ENCODE data around the gene EEFSEC. TPM values are rescaled to one million over a fixed set of nuclear protein-coding genes. Genes with fewer than 3 reads are reported as not detected.
"Not testable (repeated sequence)": the region's sequence is repeated elsewhere in the genome, so short reads cannot be mapped to it uniquely, and the experiment has no call there.

The EEFSEC gene
- total RNA-seq, 1 donor from 2014 or later: 19.3 TPM

DNA sequence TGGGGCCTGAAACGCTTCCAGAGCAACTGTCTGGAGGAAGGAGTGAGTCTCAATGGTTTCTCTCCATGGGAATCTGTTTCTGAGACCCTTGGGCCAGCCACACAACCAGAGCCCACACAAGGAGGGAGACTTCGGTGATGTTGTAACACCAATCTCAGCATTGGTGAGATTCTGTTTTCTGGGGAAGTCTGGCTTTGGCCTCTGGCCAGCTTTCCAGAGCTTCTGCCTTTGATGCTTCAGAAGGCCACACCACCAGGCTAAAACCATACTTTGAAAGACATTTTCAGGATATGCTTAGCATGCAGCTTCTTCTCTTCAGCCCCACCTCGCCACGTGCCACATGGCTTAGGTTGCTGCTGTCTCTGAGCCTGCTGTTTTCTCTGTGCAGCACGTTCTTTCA, 3.6 kb upstream of the EEFSEC start:
- intact Hi-C loops (cut with DNase I): no loop called here
- DNase-seq (ENCODE audit: low spot score): no peak

- intact Hi-C loops (cut with DNase I): loop anchor here (2.0 kb wide), 1 partner anchor 29 kb away; the partner anchor contains the start of gene RUVBL1
- DNase-seq (ENCODE audit: low spot score): no peak
Measured at GRCh38 chr3:128151758-128152274, 1.5 kb upstream of the EEFSEC start.

DNA sequence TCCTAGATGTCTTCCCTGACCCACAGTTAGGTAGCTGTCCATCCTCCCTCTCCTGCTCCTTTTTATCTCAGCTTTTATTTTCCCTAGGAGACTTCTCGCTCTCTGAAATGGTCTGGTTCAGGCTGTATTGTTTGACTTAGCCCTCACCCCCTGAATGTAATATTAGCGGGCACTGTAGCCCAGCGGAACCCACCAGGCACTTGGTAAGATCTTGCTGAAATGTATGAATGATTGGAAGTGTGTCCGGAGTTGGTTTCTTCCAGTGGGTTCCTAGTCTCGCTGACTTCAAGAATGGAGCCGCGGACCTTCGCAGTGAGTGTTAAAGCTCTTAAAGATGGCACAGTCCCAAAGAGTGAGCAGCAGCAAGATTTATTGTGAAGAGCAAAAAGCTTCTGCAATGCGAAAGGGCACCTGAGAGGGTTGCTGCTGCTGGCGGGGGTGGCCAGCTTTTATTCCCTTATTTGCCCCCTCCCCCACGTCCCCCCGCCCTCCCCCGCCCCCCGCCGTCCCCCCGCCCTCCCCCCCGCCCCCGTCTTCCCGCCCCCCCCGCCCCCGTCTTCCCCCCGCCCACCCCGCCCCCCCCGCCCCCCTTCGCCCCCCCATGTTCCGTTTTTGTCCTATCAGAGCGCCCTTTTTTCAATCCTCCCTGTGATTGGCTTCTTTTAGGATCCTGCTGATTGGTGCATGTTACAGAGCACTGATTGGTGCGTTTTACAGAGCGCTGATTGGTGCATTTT, 694 bp upstream of the EEFSEC start:
- no peak for DNase-seq (ENCODE audit: low spot score)
- intact Hi-C loops (cut with DNase I): loop anchor here (2.0 kb wide), 1 partner anchor 30 kb away; the partner anchor contains the start of gene RUVBL1

GRCh38 chr3:128154354-128154753, 1.1 kb downstream of the EEFSEC start:
- intact Hi-C loops (cut with DNase I); DNase-seq (ENCODE audit: low spot score): not testable (repeated sequence)

- DNase-seq (ENCODE audit: low spot score): no peak
- intact Hi-C loops (cut with DNase I): no loop called here
Measured at GRCh38 chr3:128155616-128156360, 2.5 kb downstream of the EEFSEC start.

DNA sequence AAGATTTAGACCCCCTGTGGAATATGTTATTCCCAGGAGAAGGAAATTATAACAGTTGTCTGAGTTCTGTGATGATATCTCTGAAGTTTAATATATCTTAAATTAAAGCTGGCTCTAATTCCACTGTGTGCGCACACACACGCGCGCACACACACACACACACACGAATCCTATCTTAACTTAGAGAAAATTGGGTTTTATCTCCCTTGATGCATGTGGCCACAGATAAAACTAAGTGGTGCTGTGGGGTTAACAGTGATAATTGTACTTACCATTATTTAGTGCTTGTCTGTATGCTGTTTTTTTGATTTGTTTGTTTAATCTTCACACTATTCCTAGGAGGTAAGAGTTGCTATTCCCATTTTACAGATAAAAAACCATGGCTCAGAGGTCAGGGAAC, 7.4 kb downstream of the EEFSEC start:
- no peak for DNase-seq (ENCODE audit: low spot score)
- intact Hi-C loops (cut with DNase I): no loop called here

- intact Hi-C loops (cut with DNase I): no loop called here
Measured at GRCh38 chr3:128163432-128163831, 10.2 kb downstream of the EEFSEC start.

GRCh38 chr3:128166971-128167453, 13.7 kb downstream of the EEFSEC start:
- no peak for DNase-seq (ENCODE audit: low spot score)
- intact Hi-C loops (cut with DNase I): loop anchor here (5.0 kb wide), 1 partner anchor 440 kb away; no protein-coding TSS in a partner anchor

More at GRCh38 chr3:128163432-128163831, 10.2 kb downstream of the EEFSEC start:
- no peak for DNase-seq (ENCODE audit: low spot score)

GRCh38 chr3:128167646-128167972, 14.3 kb downstream of the EEFSEC start:
- intact Hi-C loops (cut with DNase I): loop anchor here (5.0 kb wide), 1 partner anchor 440 kb away; no protein-coding TSS in a partner anchor

GRCh38 chr3:128167973-128168674, 14.8 kb downstream of the EEFSEC start:
- DNase-seq (ENCODE audit: low spot score): no peak
- intact Hi-C loops (cut with DNase I): loop anchor here (5.0 kb wide), 1 partner anchor 439 kb away; no protein-coding TSS in a partner anchor

More at GRCh38 chr3:128167646-128167972, 14.3 kb downstream of the EEFSEC start:
- DNase-seq (ENCODE audit: low spot score): no peak

DNA sequence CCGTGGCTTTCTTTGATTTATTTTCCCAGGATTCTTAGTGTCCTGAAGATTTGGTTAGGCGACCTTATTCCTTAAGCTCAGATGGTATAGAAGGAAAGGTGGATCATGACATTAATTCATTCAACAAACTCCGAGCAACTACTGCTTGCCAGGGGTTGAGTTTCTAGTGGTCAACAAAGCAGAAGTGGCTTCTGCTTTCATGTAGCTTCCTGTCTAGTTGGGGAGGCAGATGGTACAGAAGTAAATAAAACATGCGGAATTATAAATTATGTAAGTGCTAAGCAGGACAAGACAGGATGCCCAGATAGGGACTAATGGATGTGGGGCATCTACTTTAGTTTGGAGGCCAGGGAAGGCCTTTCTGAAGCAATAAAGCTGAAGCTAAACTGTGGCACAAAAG, 15.6 kb downstream of the EEFSEC start:
- no peak for DNase-seq (ENCODE audit: low spot score)
- intact Hi-C loops (cut with DNase I): loop anchor here (5.0 kb wide), 1 partner anchor 438 kb away; no protein-coding TSS in a partner anchor

- DNase-seq (ENCODE audit: low spot score): no peak
- intact Hi-C loops (cut with DNase I): loop anchor here (2.0 to 5.0 kb wide), 3 partner anchors 151 to 328 kb away; no protein-coding TSS in a partner anchor
Measured at GRCh38 chr3:128170866-128171516, 17.7 kb downstream of the EEFSEC start.

GRCh38 chr3:128173200-128173599, 19.9 kb downstream of the EEFSEC start:
- intact Hi-C loops (cut with DNase I): loop anchor here (5.0 kb wide), 2 partner anchors 149 to 254 kb away; no protein-coding TSS in a partner anchor
- DNase-seq (ENCODE audit: low spot score): no peak

DNA sequence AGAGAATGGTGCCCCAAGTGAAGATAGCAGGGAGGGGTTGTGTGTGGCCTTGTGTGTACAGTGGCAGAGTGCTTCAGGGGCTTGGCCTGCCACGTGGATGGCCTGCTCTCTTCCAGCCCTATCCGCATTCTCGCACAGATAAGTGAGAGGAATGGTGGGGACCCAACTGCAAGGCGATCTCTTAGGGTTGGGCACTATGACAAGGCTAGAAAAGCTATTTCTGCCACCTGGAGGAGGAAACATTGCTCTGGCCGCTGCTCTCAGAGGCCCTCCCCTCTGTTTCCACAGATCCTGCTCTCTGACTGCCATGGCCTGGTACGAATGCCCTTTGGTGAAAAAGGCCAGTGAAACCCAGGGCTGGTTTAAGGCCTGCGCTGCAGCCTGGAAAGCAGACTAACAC, 20.6 kb downstream of the EEFSEC start:
- intact Hi-C loops (cut with DNase I): loop anchor here (5.0 kb wide), 2 partner anchors 148 to 253 kb away; no protein-coding TSS in a partner anchor

GRCh38 chr3:128174675-128175590, 21.7 kb downstream of the EEFSEC start:
- intact Hi-C loops (cut with DNase I): loop anchor here (5.0 kb wide), 2 partner anchors 147 to 252 kb away; no protein-coding TSS in a partner anchor
- DNase-seq (ENCODE audit: low spot score): no peak

More for the DNA sequence above, 20.6 kb downstream of the EEFSEC start:
- DNase-seq (ENCODE audit: low spot score): no peak

GRCh38 chr3:128175768-128176167, 22.5 kb downstream of the EEFSEC start:
- no peak for DNase-seq (ENCODE audit: low spot score)
- intact Hi-C loops (cut with DNase I): no loop called here

- intact Hi-C loops (cut with DNase I): no loop called here
- DNase-seq (ENCODE audit: low spot score): no peak
Measured at GRCh38 chr3:128176276-128176833, 23.1 kb downstream of the EEFSEC start.

Measured in cardiac septum (tissue), 1 donor.